ENCODE measurements around the gene OBP2A. TPM values are rescaled to one million over a fixed set of nuclear protein-coding genes. Genes with fewer than 3 reads are reported as not detected.

OBP2A gene
- total RNA-seq, 1 experiment from 2014 or later = not detected

DNA sequence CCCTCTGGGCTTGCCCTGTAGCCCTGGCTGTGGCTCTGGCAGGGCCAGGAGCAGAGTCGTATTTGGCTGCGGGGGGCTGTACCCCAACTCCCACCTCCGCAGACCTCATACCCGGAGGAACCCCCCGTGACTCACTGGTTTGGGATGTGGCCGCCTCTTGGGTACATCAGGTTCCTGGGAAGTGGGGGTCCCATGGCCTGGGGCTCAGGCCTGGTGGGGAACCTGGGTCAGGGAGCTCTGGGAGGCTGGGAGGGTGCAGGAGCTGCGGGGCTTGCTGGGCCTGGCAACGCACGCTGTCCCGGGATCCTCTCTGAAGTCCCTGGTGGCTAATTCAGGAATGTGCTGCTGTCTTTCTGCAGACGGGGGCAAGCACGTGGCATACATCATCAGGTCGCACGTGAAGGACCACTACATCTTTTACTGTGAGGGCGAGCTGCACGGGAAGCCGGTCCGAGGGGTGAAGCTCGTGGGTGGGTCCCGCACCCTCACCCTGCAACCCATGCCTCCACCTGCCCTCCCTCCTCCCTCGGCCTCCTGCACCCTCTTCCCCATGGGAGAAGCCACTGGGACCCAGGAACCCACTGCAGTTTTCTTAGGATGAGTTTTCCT, 22.3 kb upstream of the OBP2A start:
- RAD21 ChIA-PET (ENCODE audit: low non-redundant PET in 1 of 2, low total read pairs in 2 of 2, uncharacterized antibody in 2 of 2, unreplicated experiment in 2 of 2) = no interaction called here

More for the DNA sequence above, 22.3 kb upstream of the OBP2A start:
- no peak overlapping the region for H2AFZ ChIP-seq (ENCODE audit: low read depth, low read length, poor library complexity, severe bottlenecking)
- H3K9me3 ChIP-seq (ENCODE audit: control insufficient read depth in 1 of 2, insufficient read depth in 1 of 2, low read depth in 1 of 2, low read length in 2 of 2) = no peaks in the 10 kb centered on the region
- H3K27me3 ChIP-seq (ENCODE audit: insufficient read depth, low read length) = no peaks in the 10 kb centered on the region
- TF ChIP-seq POLR2A (IDR thresholded peaks at IDR 0.05; ENCODE audit: borderline replicate concordance, extremely low read depth, insufficient read depth, insufficient read length) (no peak), EZH2 (IDR thresholded peaks at IDR 0.05) (no peak), CEBPB (IDR thresholded peaks at IDR 0.05; ENCODE audit: low read depth) (no peak), SRF (IDR thresholded peaks at IDR 0.05; ENCODE audit: low read depth) (no peak), FOSL1 (IDR thresholded peaks at IDR 0.05; ENCODE audit: low read depth) (no peak), CBX3 (IDR thresholded peaks at IDR 0.05; ENCODE audit: low read depth) (no peak), ZFX (IDR thresholded peaks at IDR 0.05) (no peak), YY1 (IDR thresholded peaks at IDR 0.05; ENCODE audit: extremely low read depth, insufficient replicate concordance, low read depth, low read length) (no peak), JUND (IDR thresholded peaks at IDR 0.05) (no peak), EGR1 (IDR thresholded peaks at IDR 0.05; ENCODE audit: low read depth) (no peak), EZH2phosphoT487 (IDR thresholded peaks at IDR 0.05; ENCODE audit: borderline replicate concordance) (no peak), TCF7L2 (IDR thresholded peaks at IDR 0.05; ENCODE audit: borderline replicate concordance, extremely low read depth, insufficient read depth, insufficient read length) (no peak), ELF1 (IDR thresholded peaks at IDR 0.05; ENCODE audit: borderline replicate concordance, low read depth) (no peak), ZNF274 (IDR thresholded peaks at IDR 0.05; ENCODE audit: low read depth, low read length) (no peak), SP1 (IDR thresholded peaks at IDR 0.05; ENCODE audit: low read depth) (no peak)
- TF ChIP-seq, protein P1, sequence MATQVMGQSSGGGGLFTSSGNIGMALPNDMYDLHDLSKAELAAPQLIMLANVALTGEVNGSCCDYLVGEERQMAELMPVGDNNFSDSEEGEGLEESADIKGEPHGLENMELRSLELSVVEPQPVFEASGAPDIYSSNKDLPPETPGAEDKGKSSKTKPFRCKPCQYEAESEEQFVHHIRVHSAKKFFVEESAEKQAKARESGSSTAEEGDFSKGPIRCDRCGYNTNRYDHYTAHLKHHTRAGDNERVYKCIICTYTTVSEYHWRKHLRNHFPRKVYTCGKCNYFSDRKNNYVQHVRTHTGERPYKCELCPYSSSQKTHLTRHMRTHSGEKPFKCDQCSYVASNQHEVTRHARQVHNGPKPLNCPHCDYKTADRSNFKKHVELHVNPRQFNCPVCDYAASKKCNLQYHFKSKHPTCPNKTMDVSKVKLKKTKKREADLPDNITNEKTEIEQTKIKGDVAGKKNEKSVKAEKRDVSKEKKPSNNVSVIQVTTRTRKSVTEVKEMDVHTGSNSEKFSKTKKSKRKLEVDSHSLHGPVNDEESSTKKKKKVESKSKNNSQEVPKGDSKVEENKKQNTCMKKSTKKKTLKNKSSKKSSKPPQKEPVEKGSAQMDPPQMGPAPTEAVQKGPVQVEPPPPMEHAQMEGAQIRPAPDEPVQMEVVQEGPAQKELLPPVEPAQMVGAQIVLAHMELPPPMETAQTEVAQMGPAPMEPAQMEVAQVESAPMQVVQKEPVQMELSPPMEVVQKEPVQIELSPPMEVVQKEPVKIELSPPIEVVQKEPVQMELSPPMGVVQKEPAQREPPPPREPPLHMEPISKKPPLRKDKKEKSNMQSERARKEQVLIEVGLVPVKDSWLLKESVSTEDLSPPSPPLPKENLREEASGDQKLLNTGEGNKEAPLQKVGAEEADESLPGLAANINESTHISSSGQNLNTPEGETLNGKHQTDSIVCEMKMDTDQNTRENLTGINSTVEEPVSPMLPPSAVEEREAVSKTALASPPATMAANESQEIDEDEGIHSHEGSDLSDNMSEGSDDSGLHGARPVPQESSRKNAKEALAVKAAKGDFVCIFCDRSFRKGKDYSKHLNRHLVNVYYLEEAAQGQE (IDR thresholded peaks at IDR 0.05; ENCODE audit: low read depth) = no peak
- TF ChIP-seq, protein P2, sequence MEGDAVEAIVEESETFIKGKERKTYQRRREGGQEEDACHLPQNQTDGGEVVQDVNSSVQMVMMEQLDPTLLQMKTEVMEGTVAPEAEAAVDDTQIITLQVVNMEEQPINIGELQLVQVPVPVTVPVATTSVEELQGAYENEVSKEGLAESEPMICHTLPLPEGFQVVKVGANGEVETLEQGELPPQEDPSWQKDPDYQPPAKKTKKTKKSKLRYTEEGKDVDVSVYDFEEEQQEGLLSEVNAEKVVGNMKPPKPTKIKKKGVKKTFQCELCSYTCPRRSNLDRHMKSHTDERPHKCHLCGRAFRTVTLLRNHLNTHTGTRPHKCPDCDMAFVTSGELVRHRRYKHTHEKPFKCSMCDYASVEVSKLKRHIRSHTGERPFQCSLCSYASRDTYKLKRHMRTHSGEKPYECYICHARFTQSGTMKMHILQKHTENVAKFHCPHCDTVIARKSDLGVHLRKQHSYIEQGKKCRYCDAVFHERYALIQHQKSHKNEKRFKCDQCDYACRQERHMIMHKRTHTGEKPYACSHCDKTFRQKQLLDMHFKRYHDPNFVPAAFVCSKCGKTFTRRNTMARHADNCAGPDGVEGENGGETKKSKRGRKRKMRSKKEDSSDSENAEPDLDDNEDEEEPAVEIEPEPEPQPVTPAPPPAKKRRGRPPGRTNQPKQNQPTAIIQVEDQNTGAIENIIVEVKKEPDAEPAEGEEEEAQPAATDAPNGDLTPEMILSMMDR (IDR thresholded peaks at IDR 0.05 in 2 of 3, conservative IDR thresholded peaks at IDR 0.05 in 1 of 3; ENCODE audit: borderline replicate concordance in 1 of 3, insufficient read depth in 1 of 3, low read depth in 2 of 3, low read length in 2 of 3) = no peak
- TF ChIP-seq, protein P3, sequence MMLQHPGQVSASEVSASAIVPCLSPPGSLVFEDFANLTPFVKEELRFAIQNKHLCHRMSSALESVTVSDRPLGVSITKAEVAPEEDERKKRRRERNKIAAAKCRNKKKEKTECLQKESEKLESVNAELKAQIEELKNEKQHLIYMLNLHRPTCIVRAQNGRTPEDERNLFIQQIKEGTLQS (IDR thresholded peaks at IDR 0.05) = no peak
- ChIA-PET CTCF (no interaction called here), POLR2A (no interaction called here)
- no TSS peak for BruUV-seq (replicated peaks)
- DNase-seq (ENCODE audit: low read depth, low spot score) = no peak
- no peak for ATAC-seq
- no peaks in the 10 kb centered on the region for H3K36me3 ChIP-seq (ENCODE audit: control insufficient read depth in 1 of 2, insufficient read depth in 2 of 2, low read length in 2 of 2)
- no peaks in the 10 kb centered on the region for H3K79me2 ChIP-seq (ENCODE audit: insufficient read depth, low read length)
- peaks cover 0 to 9% of the 10 kb centered on the region in 2 experiments; a peak in 3 of 4 replicates for H3K4me1 ChIP-seq (ENCODE audit: control insufficient read depth in 1 of 2, insufficient read depth in 2 of 2, low read length in 2 of 2)
- H3K9ac ChIP-seq (ENCODE audit: low read length) = no peak overlapping the region
- no peak overlapping the region for H3K27ac ChIP-seq (ENCODE audit: low read depth, low read length)
- intact Hi-C loops (cut with micrococcal nuclease) = no loop called here
- H3K4me2 ChIP-seq (ENCODE audit: low read length) = no peak overlapping the region
- no peaks in the 10 kb centered on the region for H3K9me2 ChIP-seq (ENCODE audit: insufficient read depth)
- no peaks in the 10 kb centered on the region for H4K20me1 ChIP-seq (ENCODE audit: insufficient read depth)
- no peak overlapping the region for H3K4me3 ChIP-seq (replicated peaks in 1 of 2; ENCODE audit: low read depth in 1 of 2, low read length in 2 of 2)
